ENCODE measurements around the gene FAM171A1. TPM values are rescaled to one million over a fixed set of nuclear protein-coding genes. Genes with fewer than 3 reads are reported as not detected.

The FAM171A1 gene
- total and polyA plus RNA-seq, 2 donors (not counting 3 experiments of a cell fraction or from before 2014, with no cell fraction given) = 56.3 to 75.8 TPM

GRCh38 chr10:15209827-15210509 lies 161.1 kb downstream of the FAM171A1 start:
- Histone ChIP-seq H3K4me1 (ENCODE audit: control insufficient read depth, extremely low read depth, insufficient read depth, low read length) (peaks cover 11% of the 10 kb centered on the region), H3K79me2 (ENCODE audit: control insufficient read depth, insufficient read depth, low read length) (peaks cover 13% of the 10 kb centered on the region), H3K27me3 (ENCODE audit: control insufficient read depth in 2 of 2, insufficient read depth in 2 of 2, low read length in 2 of 2) (no peaks in the 10 kb centered on the region), H3K9ac (replicated peaks; ENCODE audit: extremely low read depth, insufficient read depth, low read length) (no peak overlapping the region), H3K9me3 (replicated peaks; ENCODE audit: control insufficient read depth, insufficient read depth, low read length) (no peaks in the 10 kb centered on the region), H2AFZ (ENCODE audit: low read depth, low read length) (no peak overlapping the region), H3K9me1 (replicated peaks; ENCODE audit: control insufficient read depth, extremely low read depth, insufficient read depth, low read length) (no peaks in the 10 kb centered on the region), H3K4me3 (replicated peaks in 1 of 3; ENCODE audit: insufficient read depth in 1 of 3, low read depth in 1 of 3, low read length in 3 of 3) (no peak overlapping the region), H4K20me1 (replicated peaks; ENCODE audit: control insufficient read depth, extremely low read depth, insufficient read depth, low read length) (no peaks in the 10 kb centered on the region), H3K4me2 (ENCODE audit: insufficient read depth, low read length) (no peak overlapping the region), H3K27ac (ENCODE audit: insufficient read depth, low read depth, low read length) (no peak overlapping the region), H3K36me3 (ENCODE audit: control insufficient read depth in 2 of 2, extremely low read depth in 1 of 2, insufficient read depth in 2 of 2, low read length in 2 of 2) (peaks cover 12 to 13% of the 10 kb centered on the region in 2 experiments)
- TF ChIP-seq JUN (IDR thresholded peaks at IDR 0.05; ENCODE audit: borderline replicate concordance, insufficient read depth, insufficient read length, low read depth) (no peak), MAX (IDR thresholded peaks at IDR 0.05; ENCODE audit: insufficient read depth, insufficient read length) (no peak), FOS (IDR thresholded peaks at IDR 0.05; ENCODE audit: borderline replicate concordance, insufficient read depth, low read length) (no peak), CTCF (IDR thresholded peaks at IDR 0.05; ENCODE audit: extremely low read depth in 1 of 2, insufficient read depth in 1 of 2, low read depth in 1 of 2, low read length in 2 of 2) (peak; percentile 85 to 86), MYC (IDR thresholded peaks at IDR 0.05; ENCODE audit: low read depth, low read length) (no peak)
- dilution Hi-C loops (cut with MboI; ENCODE audit: extremely low pct_ligation_motif_present, low sequenced_read_pairs) = no loop called here
- intact Hi-C loops (cut with micrococcal nuclease) = loop anchor here (1.0 kb wide), 1 partner anchor 159 kb away; no protein-coding TSS in a partner anchor
- CTCF ChIA-PET = interaction anchor here (0.8 to 4.9 kb wide), 5 partner anchors 10 to 161 kb away, joined by 3 to 24 read pairs (median 4); partner anchors contain the start of gene FAM171A1
- DNase-seq (ENCODE audit: low read depth, low spot score) (peak; percentile 72), FAIRE-seq (peak; percentile 67)
- POLR2A ChIA-PET = no interaction called here
- no TSS peak for BruUV-seq (replicated peaks)

All from endothelial cell of umbilical vein (primary cell).